ENCODE data around the gene NRXN3. TPM values are rescaled to one million over a fixed set of nuclear protein-coding genes. Genes with fewer than 3 reads are reported as not detected.

The NRXN3 gene
- total and polyA plus RNA-seq, 2 donors (not counting 1 experiment from before 2014, with no cell fraction given), result 0.83 to 34.6 TPM

- H3K9ac ChIP-seq (ENCODE audit: insufficient read depth, low read length), result no peak overlapping the region
- no peaks in the 10 kb centered on the region for H3K27me3 ChIP-seq (ENCODE audit: control insufficient read depth, insufficient read depth, low read length)
- no peak overlapping the region for H3K27ac ChIP-seq (ENCODE audit: insufficient read depth, low read length)
- no peak for DNase-seq (ENCODE audit: low read depth in 2 of 2)
- no peaks in the 10 kb centered on the region for H3K9me3 ChIP-seq (ENCODE audit: control insufficient read depth, insufficient read depth, low read depth, low read length)
- no peak for TF ChIP-seq CTCF (conservative IDR thresholded peaks at IDR 0.05 in 1 of 2, IDR thresholded peaks at IDR 0.05 in 1 of 2; ENCODE audit: low read depth in 1 of 2, low read length in 2 of 2)
- no peak for TF ChIP-seq EZH2 (IDR thresholded peaks at IDR 0.05; ENCODE audit: low read length, missing control alignments)
- H3K4me2 ChIP-seq (ENCODE audit: extremely low read depth, insufficient read depth, low read length), result no peak overlapping the region
- H2AFZ ChIP-seq (ENCODE audit: low read length), result no peak overlapping the region
- H3K36me3 ChIP-seq (ENCODE audit: control insufficient read depth, insufficient read depth, low read length), result no peaks in the 10 kb centered on the region
- no peaks in the 10 kb centered on the region for H3K4me1 ChIP-seq (ENCODE audit: control insufficient read depth, extremely low read depth, insufficient read depth, low read length)
- no peaks in the 10 kb centered on the region for H3K79me2 ChIP-seq (ENCODE audit: control insufficient read depth, insufficient read depth, low read length)
- H3K4me3 ChIP-seq (replicated peaks in 1 of 4; ENCODE audit: control extremely low read depth in 1 of 4, insufficient read depth in 1 of 4, low read depth in 3 of 4, low read length in 4 of 4), result no peak overlapping the region
- no peaks in the 10 kb centered on the region for H4K20me1 ChIP-seq (ENCODE audit: control insufficient read depth, extremely low read depth, insufficient read depth, low read length)
Observed at GRCh38 chr14:78873581-78873980, 703.4 kb downstream of the NRXN3 start.

GRCh38 chr14:78875049-78875448, 704.9 kb downstream of the NRXN3 start:
- no peak overlapping the region for H2AFZ ChIP-seq (ENCODE audit: low read length)
- no peaks in the 10 kb centered on the region for H3K36me3 ChIP-seq (ENCODE audit: control insufficient read depth, insufficient read depth, low read length)
- H3K9ac ChIP-seq (ENCODE audit: insufficient read depth, low read length), result no peak overlapping the region
- TF ChIP-seq CTCF (conservative IDR thresholded peaks at IDR 0.05 in 1 of 2, IDR thresholded peaks at IDR 0.05 in 1 of 2; ENCODE audit: low read depth in 1 of 2, low read length in 2 of 2) (no peak), EZH2 (IDR thresholded peaks at IDR 0.05; ENCODE audit: low read length, missing control alignments) (no peak)
- H3K4me2 ChIP-seq (ENCODE audit: extremely low read depth, insufficient read depth, low read length), result no peak overlapping the region
- H3K79me2 ChIP-seq (ENCODE audit: control insufficient read depth, insufficient read depth, low read length), result no peaks in the 10 kb centered on the region
- no peaks in the 10 kb centered on the region for H4K20me1 ChIP-seq (ENCODE audit: control insufficient read depth, extremely low read depth, insufficient read depth, low read length)
- H3K9me3 ChIP-seq (ENCODE audit: control insufficient read depth, insufficient read depth, low read depth, low read length), result no peaks in the 10 kb centered on the region
- no peaks in the 10 kb centered on the region for H3K4me1 ChIP-seq (ENCODE audit: control insufficient read depth, extremely low read depth, insufficient read depth, low read length)
- H3K27ac ChIP-seq (ENCODE audit: insufficient read depth, low read length), result no peak overlapping the region
- H3K4me3 ChIP-seq (replicated peaks in 1 of 4; ENCODE audit: control extremely low read depth in 1 of 4, insufficient read depth in 1 of 4, low read depth in 3 of 4, low read length in 4 of 4), result no peak overlapping the region
- no peak for DNase-seq (ENCODE audit: low read depth in 2 of 2)
- H3K27me3 ChIP-seq (ENCODE audit: control insufficient read depth, insufficient read depth, low read length), result no peaks in the 10 kb centered on the region

- TF ChIP-seq EZH2 (IDR thresholded peaks at IDR 0.05; ENCODE audit: low read length, missing control alignments) (no peak), CTCF (conservative IDR thresholded peaks at IDR 0.05 in 1 of 2, IDR thresholded peaks at IDR 0.05 in 1 of 2; ENCODE audit: low read depth in 1 of 2, low read length in 2 of 2) (no peak)
- Histone ChIP-seq H4K20me1 (ENCODE audit: control insufficient read depth, extremely low read depth, insufficient read depth, low read length) (no peaks in the 10 kb centered on the region), H3K9me3 (ENCODE audit: control insufficient read depth, insufficient read depth, low read depth, low read length) (no peaks in the 10 kb centered on the region), H3K4me3 (replicated peaks in 1 of 4; ENCODE audit: control extremely low read depth in 1 of 4, insufficient read depth in 1 of 4, low read depth in 3 of 4, low read length in 4 of 4) (no peak overlapping the region), H3K36me3 (ENCODE audit: control insufficient read depth, insufficient read depth, low read length) (no peaks in the 10 kb centered on the region), H3K79me2 (ENCODE audit: control insufficient read depth, insufficient read depth, low read length) (no peaks in the 10 kb centered on the region), H3K27ac (ENCODE audit: insufficient read depth, low read length) (no peak overlapping the region), H3K9ac (ENCODE audit: insufficient read depth, low read length) (no peak overlapping the region), H3K27me3 (ENCODE audit: control insufficient read depth, insufficient read depth, low read length) (no peaks in the 10 kb centered on the region), H2AFZ (ENCODE audit: low read length) (no peak overlapping the region), H3K4me2 (ENCODE audit: extremely low read depth, insufficient read depth, low read length) (no peak overlapping the region), H3K4me1 (ENCODE audit: control insufficient read depth, extremely low read depth, insufficient read depth, low read length) (no peaks in the 10 kb centered on the region)
- DNase-seq (ENCODE audit: low read depth in 2 of 2), result no peak
Observed at GRCh38 chr14:78885884-78886283, 715.7 kb downstream of the NRXN3 start.

Data from fibroblast of lung (primary cell).